ENCODE results near the gene SPINT3. TPM values are rescaled to one million over a fixed set of nuclear protein-coding genes. Genes with fewer than 3 reads are reported as not detected.

SPINT3 gene
- total RNA-seq, 1 donor from 2014 or later: not detected

GRCh38 chr20:45538209-45538799 is 22.9 kb upstream of the SPINT3 start:
- no peak for DNase-seq (ENCODE audit: low spot score)
- TF ChIP-seq CTCF (IDR thresholded peaks at IDR 0.05): no peak
- Mint-ChIP-seq H3K36me3 (ENCODE audit: low read depth) (no peaks in the 10 kb centered on the region), H3K4me3 (ENCODE audit: unreplicated experiment) (no peak overlapping the region), H3K4me1 (ENCODE audit: low read depth) (no peaks in the 10 kb centered on the region), H3K27ac (ENCODE audit: unreplicated experiment) (no peak overlapping the region), H3K27me3 (ENCODE audit: low read depth) (peaks cover 20% of the 10 kb centered on the region), H3K9me3 (ENCODE audit: low read depth) (no peaks in the 10 kb centered on the region)

GRCh38 chr20:45527294-45527693 is 11.9 kb upstream of the SPINT3 start:
- no peak for DNase-seq (ENCODE audit: low spot score)
- Mint-ChIP-seq H3K27ac (ENCODE audit: unreplicated experiment) (no peak overlapping the region), H3K4me3 (ENCODE audit: unreplicated experiment) (no peak overlapping the region), H3K4me1 (ENCODE audit: low read depth) (no peaks in the 10 kb centered on the region), H3K36me3 (ENCODE audit: low read depth) (no peaks in the 10 kb centered on the region), H3K9me3 (ENCODE audit: low read depth) (peaks cover 4% of the 10 kb centered on the region), H3K27me3 (ENCODE audit: low read depth) (peaks cover 22% of the 10 kb centered on the region)
- TF ChIP-seq CTCF (IDR thresholded peaks at IDR 0.05): no peak

- Mint-ChIP-seq H3K9me3 (ENCODE audit: low read depth) (no peaks in the 10 kb centered on the region), H3K27ac (ENCODE audit: unreplicated experiment) (no peak overlapping the region), H3K4me3 (ENCODE audit: unreplicated experiment) (no peak overlapping the region), H3K27me3 (ENCODE audit: low read depth) (peaks cover 21% of the 10 kb centered on the region), H3K36me3 (ENCODE audit: low read depth) (no peaks in the 10 kb centered on the region), H3K4me1 (ENCODE audit: low read depth) (no peaks in the 10 kb centered on the region)
- TF ChIP-seq CTCF (IDR thresholded peaks at IDR 0.05): no peak
- DNase-seq (ENCODE audit: low spot score): no peak
Observed at GRCh38 chr20:45523821-45524220, 8.4 kb upstream of the SPINT3 start.

GRCh38 chr20:45518282-45518681 is 2.9 kb upstream of the SPINT3 start:
- Mint-ChIP-seq H3K27me3 (ENCODE audit: low read depth) (peaks cover 9% of the 10 kb centered on the region), H3K36me3 (ENCODE audit: low read depth) (no peaks in the 10 kb centered on the region), H3K4me3 (ENCODE audit: unreplicated experiment) (no peak overlapping the region), H3K4me1 (ENCODE audit: low read depth) (no peaks in the 10 kb centered on the region), H3K27ac (ENCODE audit: unreplicated experiment) (no peak overlapping the region), H3K9me3 (ENCODE audit: low read depth) (no peaks in the 10 kb centered on the region)
- no peak for TF ChIP-seq CTCF (IDR thresholded peaks at IDR 0.05)
- no peak for DNase-seq (ENCODE audit: low spot score)

- no peak for TF ChIP-seq CTCF (IDR thresholded peaks at IDR 0.05)
- Mint-ChIP-seq H3K9me3 (ENCODE audit: low read depth) (no peaks in the 10 kb centered on the region), H3K4me1 (ENCODE audit: low read depth) (no peaks in the 10 kb centered on the region), H3K4me3 (ENCODE audit: unreplicated experiment) (no peak overlapping the region), H3K27me3 (ENCODE audit: low read depth) (peaks cover 18% of the 10 kb centered on the region), H3K27ac (ENCODE audit: unreplicated experiment) (no peak overlapping the region), H3K36me3 (ENCODE audit: low read depth) (no peaks in the 10 kb centered on the region)
- no peak for DNase-seq (ENCODE audit: low spot score)
Observed at GRCh38 chr20:45510242-45510862, 5.1 kb downstream of the SPINT3 start.
